Measurements from ENCODE around the gene EYS.
"Not testable (repeated sequence)": the region's sequence is repeated elsewhere in the genome, so short reads cannot be mapped to it uniquely, and the experiment has no call there.

EYS gene

DNA sequence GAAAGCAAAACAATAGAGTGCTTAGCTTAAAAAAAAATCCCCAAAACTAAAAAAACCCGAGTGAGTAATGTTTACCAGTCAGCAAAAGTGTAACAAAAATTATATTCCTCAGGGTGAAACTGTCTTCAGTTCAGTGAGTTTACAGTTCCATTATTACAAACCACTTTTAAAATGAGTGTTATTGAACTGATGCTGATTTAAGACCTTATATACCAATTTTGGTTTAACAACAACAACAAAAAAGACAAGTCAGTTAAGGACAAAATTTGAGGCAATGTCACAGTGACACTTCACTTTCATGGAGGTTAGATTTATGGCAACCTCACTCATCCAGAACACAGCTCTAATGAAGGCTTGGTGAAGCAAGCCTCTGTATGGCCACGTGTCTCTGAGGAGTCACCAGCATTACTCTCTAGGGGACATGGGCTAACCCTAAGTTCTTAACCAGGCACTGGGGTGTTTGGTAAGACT, 1440.6 kb downstream of the EYS start:
- no peak for DNase-seq

DNA sequence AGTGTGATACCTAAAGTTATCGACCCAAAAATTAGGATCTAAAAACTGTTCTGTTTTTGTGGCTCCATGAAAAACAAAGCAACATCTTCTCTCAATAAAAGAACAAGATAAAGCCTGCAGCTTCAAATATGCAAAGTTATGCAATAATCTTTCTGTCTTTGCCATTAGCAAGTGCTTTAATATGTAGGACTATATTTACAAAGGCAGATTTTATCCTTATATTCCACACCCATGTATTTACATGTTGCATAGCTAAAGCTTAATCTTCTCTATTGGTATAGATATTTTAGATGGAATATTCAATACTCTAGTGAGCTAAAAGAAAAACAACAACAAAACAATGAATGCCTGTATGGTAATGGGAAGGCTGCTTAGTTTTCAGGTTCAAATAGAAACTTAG, 1443.2 kb downstream of the EYS start:
- no peak for DNase-seq

DNA sequence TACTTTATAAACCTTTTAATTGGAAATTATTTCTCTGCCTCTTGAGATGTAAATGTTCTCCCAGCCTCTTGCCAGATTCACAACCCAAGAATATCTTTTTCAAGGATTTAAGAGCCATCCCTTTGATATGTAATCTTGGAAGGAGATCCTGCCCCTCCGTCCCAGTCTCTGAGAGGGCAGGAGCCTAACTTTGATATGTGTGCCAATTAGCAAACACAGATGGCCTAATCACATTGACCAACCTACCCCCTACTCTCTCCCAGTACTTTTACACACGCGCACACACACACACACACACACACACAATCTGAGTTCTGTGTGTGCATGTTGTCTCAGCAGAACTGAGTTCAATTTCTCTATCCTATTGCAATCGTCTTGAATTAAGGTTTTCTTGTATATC, 1447.7 kb downstream of the EYS start:
- DNase-seq = no peak

DNA sequence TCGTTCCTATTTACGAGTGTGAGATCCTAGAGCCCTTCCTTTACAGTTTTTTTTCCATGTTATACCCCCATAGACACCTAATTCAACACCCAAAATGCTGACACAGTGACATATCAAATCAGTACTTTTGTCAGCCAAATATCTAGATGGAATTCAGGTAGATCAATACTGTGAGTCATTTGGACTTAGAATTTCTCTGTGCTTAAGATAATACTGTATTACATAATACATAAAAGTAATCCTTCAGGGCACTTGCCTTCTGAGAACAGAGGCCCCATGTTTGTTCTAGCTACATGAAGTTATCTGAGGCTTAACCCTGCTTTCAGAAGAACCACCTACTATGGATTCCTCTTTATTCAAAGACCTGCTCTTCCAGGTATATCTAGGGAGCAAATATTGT, 1448.3 kb downstream of the EYS start:
- DNase-seq = no peak

DNA sequence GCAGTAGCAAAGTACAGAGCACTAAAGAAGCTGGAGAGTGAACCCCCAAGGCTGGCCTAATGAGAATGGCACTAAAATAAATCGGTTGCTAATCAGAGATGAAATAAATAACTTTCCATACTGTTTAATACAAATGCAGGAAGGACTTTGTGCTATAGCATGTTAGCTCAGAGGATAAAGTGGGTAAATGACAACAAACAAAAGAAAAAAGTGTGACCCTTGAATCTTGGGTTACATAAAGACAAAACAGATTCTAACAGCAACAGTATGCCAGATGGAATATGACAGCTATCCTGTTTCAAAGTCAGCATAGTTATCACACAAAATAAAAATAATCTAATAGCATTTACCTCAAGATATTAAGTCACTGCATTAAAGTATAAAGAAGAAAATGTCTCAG, 1448.7 kb downstream of the EYS start:
- DNase-seq = no peak

DNA sequence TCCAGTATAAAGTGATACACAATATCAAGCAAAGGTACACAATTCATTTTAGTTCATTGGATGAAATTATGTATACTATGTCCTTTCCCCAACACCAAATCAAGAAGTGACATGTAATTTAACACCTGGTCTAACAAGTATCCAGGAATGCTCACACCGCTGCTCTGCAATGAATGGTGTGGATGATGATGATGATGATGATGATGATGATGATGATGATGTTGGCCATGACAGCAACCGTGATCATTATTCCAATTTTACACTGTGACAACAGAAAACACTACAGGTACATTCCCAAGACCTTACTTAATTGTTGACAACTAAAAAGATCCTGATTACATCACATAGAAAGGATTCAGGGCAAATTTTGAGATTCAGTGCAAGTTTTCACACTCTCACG, 1449.4 kb downstream of the EYS start:
- DNase-seq = no peak

DNA sequence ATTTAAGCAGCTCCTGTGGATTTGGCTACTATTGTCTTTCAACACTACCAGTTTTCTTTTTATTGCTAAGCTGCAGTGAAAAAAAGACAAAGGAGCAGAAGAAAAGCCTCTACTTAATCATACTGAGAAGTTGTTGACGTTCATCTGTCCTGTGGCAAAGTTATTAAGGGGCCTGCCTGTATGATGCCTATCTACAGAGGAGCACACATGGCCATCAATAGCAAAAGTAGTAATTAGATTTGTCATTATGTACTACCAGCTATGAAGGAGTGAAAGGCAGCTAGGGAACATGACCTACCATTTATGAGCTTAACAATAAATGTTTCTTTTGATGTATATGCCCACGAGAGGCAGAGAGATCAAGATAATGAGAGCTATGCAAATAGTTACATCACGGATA, 1450.5 kb downstream of the EYS start:
- DNase-seq = no peak

DNA sequence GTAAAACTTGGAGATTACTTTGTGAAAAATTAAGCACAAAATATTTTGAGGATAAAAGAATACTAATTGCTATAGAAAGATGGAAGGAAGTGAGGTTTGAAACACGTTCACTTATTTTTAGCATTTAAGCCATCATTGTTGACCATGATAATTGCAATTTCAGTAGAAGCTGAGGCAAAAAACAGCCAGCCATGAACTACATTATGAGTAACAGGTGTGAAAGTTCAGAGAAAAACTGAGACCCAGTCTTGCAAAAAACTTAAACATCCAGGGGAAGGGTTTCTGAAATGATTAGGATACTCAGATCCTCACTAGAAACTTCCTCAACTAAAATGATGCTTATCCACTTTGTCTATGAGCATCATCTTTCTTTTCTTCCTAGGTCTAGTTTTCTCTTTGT, 1452.0 kb downstream of the EYS start:
- no peak for DNase-seq

DNA sequence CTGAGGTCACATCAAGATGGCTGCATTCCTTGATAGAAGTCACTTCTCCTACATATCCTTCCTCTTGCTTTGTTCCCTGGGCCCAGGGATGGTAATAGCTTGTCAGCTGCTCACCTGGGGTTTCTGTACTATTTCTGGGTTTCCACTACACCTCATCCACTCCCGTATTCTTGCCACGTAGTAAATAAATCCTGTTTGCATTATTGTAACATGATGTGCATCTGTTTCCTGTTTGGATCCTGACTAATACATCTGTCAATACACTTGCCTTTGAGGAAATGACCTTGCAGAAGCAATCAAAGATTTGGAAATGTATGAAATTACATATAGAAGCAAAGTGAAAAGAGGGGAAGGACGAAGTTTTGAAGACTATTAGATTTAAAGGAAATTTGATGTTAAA, 1452.5 kb downstream of the EYS start:
- no peak for DNase-seq

DNA sequence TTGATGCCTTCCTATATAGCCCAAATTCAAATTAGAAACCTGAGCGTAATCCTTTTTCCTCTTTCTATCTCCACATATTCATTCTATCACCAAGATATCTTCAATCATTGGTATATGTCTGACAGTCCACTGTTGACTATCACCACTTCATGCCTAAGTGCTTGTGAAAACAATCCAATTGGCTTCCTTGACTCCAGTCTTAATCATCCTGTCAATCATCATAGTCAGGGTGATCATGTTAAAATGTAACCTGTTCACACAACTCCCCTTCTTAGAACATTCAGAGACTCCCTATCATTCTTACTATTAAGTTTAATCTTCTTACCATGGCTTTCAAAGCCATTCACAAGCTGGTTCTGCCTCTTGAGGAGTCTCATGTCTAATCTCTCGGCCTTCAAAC, 1454.8 kb downstream of the EYS start:
- DNase-seq = no peak

DNA sequence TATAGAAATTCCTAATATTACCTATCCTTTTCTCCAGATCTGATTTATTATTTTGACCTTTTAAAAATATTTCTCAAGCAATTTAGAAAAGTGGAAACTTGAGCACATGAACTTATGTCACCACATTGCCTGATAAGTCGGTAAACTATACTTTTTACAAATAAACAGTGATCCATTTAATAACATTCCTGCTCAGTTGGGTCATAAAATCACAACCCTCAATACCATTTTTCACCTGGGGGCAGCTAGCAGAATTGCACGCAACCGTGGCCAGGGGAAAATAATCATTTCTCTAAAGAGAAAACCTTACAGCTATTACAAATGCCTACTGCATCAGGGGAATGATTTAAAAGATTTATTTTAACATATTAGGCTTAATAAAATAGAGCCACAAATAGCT, 1456.9 kb downstream of the EYS start:
- no peak for DNase-seq

DNA sequence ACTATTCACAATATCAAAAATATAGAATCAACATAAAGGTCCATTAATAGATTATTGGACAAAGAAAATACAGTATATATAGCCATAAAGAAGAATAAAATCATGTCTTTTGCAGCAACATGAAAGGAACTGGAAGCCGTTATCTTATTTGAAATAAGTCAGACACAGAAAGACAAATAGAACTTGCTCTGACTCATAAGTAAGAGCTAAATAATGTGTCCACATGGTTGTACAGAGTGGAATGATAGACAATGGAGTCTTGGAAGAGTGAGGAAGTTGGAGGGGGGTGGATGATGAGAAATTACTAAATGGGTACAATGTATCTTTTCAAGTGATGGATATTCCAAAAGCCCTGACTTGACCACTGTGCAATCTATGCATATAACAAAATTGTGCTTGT, 1457.9 kb downstream of the EYS start:
- no peak for DNase-seq

DNA sequence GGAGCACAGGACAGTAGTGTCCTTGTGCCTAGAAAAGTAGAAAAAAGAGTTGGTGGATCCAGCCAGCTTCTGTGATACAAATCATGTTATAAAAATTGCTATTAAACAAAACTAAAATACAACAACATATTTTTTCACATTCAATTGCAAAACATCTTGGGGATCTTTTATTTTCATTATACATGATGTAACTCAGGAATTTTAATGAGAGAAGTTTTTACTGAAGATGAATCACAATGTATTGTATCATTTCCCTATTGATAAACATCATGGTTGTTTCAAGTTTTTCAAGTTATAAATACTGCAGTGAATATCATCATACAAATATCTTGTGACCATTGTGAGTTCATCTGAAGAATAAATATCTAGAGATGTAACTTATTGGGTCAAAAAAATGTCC, 1463.4 kb downstream of the EYS start:
- no peak for DNase-seq

DNA sequence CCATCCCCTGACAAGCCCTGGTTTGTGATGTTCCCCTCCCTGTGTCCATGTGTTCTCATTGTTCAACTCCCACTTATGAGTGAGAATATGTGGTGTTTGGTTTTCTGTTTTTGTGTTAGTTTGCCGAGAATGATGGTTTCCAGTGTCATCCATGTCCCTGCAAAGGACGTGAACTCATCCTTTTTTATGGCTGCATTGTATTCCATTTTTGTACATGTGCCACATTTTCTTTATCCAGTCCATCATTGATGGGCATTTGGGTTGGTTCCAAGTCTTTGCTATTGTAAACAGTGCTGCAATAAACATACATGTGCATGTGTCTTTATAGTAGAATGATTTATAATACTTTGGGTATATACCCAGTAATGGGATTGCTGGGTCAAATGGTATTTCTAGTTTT, 1468.1 kb downstream of the EYS start:
- DNase-seq = not testable (repeated sequence)

DNA sequence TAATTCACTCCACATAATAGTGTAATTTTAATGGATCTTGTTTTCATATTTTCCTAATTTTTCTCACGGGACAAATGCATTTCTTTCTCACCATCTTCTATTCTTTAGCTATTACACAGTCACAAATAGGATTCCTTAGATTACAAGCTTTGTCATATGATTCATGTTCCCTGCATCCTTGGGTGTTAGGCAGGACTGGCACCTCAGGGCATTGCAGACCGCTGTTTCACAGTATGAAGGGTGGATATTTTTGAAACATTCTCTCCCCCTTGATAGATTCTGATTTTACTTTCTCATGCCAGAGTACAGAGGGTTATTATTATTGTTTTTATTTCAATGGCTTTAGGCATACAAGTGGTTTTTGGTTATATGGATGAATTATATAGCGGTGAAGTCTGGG, 1469.0 kb downstream of the EYS start:
- DNase-seq = no peak

DNA sequence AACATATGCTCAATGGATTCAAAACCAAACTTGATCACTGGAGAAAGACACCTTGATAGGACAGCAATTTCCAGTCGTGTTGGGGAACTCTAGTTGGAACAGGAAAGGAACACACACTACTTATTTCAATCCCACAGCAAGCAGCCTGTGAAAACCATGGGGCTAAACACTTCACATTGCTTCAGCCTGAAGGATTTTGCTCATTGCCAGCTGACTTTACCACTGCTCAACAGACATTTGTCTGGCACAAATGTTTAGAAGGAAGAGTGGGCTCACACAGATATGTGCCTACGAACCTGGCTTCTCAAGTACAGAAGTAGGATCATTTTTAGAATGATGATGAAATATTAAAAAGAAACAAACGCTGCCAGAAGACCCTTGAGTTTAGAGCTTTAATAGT, 1473.3 kb downstream of the EYS start:
- DNase-seq = no peak

DNA sequence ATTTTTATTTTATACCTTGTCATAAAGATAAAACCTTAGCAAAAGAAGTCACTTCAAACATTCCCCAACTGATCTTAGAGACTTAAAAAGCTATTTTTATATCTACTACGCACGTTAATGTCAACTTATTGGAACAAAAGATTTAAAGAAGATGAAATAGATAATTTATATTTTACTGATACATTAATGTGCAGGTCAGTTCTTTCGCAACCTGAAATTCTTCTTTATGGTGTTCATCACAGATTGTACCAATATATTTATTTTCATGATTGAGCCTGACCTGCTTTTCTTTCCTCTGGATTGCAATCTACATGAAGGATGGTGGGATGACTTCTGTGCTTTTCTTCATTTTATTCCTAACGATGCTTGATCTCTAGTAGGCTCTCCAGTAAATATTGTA, 1475.1 kb downstream of the EYS start:
- no peak for DNase-seq

DNA sequence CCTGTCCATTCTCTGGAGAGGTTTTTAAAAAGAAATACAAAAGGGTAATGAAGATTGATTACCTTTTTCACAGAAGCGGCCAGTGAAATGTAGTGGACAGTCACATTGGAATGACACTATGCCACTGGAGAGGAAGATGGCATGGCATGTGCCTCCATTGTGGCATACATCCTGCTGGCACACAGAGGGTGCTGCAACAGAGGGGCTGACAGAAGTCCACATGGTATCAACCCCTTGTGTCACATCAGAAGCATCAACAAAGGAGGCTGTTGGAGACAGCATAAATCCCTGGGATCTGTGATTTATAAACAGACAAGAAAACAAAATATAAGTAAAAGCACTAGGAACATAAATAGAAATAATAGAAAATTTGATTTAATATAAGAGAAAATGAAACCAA, 1476.5 kb downstream of the EYS start:
- no peak for DNase-seq

DNA sequence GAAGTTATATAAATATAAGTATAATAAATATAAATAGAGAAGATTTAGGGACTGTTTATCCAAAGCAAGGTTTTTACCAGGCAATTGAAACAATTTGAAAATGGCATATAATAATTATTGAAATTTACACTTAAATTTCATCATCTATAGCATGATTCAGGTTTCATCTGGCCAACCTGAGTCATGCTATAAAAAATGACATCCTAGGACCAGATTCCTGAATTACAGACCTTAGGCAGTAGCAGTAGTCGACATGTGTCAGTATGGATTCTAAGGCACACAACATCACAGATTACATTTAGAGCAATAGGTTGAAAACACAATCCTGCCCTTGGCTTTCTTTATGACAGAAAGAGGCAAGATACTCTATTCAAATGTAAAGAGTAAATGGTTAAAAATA, 1479.2 kb downstream of the EYS start:
- DNase-seq = no peak

DNA sequence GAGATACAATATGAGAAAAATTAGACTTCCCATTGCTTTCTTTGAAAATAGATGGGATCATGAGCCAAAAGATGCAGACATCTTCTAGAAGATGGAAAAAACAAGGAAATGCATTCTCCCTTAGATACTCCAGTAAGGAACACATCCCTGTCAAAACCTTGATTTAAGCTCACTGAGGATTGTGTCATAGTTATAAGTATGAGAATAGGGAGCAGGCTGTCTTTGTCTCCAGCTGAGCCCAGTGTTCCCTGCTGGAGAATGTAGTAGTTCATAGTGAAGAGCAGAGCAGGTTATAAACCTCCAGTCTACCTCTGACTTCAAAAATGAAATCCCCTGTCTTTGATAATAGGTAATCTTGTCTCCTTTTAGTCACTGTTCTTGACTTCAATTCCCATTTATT, 1481.5 kb downstream of the EYS start:
- no peak for DNase-seq

DNA sequence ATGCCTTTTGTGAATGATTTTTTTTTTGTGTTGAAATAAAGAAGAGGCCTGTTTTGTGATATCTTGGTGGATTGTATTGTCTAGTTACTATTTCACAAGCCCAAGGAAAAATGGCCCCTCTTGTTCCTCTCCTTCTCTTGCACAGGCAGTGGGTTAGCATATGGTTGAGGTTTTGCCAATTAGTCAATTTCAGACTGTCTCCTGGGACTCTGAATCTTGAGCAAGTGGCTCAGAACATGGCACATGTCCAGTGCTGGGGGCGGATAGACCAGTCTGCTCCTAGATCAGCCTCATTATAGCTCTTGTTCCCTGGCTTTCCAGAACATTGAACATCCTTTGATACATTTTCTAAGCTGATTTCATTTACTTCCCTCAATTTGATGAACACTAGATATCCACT, 1482.2 kb downstream of the EYS start:
- DNase-seq = no peak

DNA sequence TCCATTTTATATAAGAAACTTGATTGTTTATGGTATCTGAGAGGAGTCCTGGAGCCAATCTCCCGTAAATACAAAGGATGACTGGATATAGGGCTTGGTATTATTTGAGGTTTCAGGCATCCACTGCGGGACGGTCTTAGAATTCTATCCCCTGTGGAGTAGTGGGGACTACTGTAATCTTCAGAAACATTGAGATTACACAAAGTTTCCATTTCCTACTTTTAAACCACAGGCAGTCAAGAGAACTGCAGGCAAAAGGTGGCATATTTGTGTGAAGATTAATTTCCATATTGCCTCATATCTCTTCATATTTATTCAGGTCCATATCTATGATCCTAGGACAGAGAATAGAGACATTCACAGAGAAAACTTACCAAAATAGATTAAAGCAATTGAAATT, 1485.2 kb downstream of the EYS start:
- DNase-seq = no peak

DNA sequence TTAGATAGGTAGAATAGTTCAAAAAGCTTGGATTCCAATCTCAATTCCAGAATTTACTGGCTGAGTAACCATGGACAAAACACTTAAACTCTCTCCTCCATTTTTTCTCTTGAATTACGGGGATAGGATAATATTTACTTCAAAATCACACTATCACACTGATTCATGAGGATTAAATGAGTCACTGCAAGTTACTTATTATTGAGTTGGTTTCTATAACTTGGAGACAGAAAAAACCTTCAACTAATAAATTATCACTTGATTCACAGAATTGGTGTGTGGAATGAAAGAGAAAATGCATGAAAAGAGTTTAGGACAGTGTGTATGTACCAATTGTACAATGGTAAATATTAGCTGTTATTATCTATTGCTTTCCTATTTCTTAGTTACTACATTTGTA, 1486.2 kb downstream of the EYS start:
- DNase-seq = no peak

DNA sequence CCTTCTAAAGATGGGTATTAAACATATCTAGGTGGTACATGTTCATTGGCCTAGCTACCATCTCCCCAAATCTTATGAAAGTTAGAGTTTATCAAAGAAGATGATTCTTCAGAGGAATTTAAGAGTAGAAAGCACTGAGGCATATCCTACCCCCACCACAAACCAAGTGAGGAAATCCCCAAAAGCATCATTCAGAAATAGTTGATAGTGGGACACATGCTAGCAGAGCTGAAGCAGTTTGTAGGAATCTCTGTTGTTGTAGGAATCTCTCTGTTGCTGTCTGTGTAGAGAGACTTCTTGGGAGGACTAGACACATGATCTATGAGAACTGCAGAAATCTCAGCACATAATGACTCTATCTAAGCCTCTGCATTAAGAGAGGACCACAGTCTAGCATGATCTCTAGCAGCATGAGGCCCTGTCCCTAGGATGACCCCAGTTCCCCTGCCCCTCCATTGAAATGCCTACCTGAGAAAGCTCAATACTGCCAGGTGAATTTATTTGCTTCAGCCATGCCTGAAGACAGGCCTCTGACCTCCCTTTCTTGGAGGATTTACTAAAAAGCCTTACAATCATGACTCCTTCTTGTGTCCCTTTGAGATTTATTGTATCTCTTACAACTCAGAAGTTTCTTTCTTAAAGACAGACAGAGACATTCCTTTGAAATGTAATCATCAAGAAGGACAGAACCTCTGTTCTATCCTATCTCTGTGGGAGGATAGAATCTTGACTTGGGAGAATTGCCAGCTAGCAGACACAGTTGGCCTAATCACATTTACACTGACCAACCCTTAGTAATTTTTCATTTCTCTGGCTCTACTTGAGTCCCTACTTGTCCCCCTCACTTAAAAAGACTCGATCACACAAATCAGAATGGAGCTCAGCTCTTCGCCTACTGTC, 1489.1 kb downstream of the EYS start:
- DNase-seq = no peak

DNA sequence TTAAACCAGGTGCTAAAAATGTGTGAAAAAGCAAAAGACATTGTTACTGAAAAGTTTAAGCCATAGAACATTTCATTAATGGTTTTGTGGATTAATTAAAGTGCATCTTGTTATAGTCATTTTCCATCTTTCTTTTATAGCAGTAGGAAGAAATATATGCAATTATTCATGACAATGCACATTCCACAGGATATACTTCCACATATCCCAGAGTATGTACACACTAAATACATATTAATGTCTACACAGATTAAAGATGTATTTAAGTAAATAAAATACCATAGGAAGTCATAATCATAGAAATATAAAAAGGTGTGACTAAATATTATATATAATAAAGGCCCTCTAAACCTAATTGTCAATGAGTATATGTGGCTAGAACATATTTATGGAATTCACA, 1492.7 kb downstream of the EYS start:
- no peak for DNase-seq
